Iris pigment epithelial cell (primary cell): ENCODE measurements around the gene RNASE9.
"Not testable (repeated sequence)": the region's sequence is repeated elsewhere in the genome, so short reads cannot be mapped to it uniquely, and the experiment has no call there.

Experiments
- DNase-seq: peaks from one replicate; pipeline ENCODE4 v3.0.0-alpha.2; 2011; ENCODE audit warnings: low read depth

The RNASE9 gene

DNA sequence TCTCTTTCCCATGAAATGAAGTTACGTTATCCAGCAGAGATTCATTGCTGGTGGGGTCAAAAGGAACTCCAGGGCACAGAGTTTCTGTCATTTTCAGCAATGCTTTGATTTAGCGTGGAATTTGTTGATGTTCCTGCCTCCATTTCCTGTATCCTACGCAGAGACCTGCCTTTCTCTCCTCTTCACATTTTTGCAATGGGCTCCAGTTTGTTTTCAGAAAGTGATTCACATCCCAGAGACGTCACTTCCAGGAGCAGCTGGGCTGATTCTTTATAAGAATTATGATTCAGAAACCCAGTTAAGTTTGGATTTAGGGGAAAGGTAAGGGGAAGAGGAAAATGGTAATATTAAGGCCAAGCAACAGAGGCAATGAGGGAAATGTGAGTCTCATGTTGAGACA is 43.9 kb downstream of the RNASE9 start:
- peak; percentile 75 for DNase-seq

DNA sequence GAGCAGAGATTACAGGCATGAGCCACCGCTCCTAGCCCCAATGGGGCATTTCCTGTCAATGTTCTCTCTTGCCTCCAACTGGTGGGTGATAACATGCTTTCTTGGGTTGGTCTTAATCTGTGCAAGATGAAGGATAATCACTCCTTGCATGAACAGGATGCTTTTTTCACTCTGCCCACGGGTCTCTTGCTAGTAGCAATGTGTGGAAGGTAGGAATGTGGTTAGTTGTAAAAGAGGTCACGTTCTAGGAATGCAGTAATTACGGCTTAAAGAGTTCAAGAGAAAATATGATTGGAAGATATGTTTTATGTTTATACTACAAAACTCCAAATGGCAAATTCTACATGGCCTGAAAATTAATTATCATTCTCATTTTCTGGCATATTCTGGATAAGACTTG is 45.0 kb downstream of the RNASE9 start:
- peak; percentile 22 for DNase-seq

DNA sequence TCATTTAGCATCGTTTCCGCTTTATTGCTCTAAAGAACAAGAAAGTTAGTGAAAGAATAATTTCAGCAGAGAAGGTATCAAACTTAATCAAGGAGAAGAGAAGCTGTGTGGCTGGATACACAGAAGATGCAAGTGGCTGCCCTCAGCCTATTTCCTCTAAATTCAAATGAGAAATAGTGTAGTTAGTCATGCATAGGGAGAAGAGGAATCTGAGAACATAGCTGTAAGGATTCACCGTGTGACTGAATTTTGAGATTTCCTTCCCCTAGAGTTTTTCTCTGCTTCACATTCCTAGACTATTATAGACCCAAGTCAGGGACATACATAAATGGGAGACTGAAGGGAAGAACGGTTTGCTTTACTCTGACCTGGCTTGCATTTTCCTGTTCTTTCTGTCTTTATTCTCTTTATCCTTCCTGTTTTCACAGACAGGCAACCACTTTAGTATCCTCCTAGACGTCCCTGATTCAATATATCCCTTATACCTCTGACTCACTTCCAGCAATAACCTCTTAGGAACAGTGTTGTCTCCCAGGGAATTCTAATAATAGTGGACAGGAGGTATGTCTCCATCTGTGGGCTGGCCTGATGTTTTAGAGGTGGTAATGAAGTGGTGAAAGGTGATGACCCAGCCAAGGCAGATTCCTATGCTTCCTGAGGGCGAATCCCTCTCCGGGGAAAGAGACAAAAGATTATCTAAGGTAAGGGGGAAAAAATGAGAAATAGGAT is 48.5 kb downstream of the RNASE9 start:
- DNase-seq = no peak

DNA sequence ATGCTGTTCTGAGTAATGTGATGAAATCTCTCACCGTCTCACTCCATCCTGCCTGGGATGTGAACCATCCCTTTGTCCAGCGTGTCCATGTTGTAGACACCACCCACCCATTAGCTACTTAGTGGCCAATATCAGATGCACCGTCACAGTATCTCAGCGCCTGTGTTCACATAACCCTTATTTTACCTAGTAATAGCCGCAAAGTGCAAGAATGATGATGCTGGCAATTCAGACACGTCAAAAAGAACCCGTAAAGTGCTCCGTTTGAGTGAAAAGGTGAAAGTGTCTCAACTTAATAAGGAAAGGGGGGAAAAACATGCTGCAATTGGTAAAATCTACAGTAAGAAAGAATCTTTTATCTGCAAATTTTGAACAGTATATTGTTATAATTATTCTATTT is 52.5 kb downstream of the RNASE9 start:
- DNase-seq = no peak

DNA sequence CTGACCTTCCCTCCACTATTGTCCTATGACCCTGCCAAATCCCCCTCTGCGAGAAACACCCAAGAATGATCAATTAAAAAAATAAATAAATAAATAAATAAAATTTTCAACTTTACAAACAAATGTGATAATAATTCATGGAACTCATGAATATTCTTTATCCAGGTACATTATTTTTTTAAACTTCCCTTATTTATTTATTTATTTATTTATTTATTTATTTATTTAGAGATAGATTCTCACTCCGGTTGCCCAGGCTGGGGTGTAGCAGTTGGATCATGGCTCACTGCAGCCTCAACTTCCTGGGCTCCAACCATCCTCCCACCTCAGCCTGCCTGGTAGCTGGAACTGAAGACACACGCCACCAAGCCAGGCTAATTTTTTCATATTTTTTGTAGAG is 53.3 kb downstream of the RNASE9 start:
- DNase-seq = not testable (repeated sequence)

DNA sequence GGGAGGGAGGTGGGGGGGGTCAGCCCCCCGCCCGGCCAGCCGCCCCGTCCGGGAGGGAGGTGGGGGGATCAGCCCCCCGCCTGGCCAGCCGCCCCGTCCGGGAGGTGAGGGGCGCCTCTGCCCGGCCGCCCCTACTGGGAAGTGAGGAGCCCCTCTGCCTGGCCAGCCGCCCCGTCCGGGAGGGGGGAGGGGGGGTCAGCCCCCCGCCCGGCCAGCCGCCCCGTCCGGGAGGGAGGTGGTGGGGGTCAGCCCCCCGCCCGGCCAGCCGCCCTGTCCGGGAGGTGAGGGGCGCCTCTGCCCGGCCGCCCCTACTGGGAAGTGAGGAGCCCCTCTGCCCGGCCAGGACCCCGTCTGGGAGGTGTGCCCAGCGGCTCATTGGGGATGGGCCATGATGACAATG is 54.1 kb downstream of the RNASE9 start:
- DNase-seq = not testable (repeated sequence)

DNA sequence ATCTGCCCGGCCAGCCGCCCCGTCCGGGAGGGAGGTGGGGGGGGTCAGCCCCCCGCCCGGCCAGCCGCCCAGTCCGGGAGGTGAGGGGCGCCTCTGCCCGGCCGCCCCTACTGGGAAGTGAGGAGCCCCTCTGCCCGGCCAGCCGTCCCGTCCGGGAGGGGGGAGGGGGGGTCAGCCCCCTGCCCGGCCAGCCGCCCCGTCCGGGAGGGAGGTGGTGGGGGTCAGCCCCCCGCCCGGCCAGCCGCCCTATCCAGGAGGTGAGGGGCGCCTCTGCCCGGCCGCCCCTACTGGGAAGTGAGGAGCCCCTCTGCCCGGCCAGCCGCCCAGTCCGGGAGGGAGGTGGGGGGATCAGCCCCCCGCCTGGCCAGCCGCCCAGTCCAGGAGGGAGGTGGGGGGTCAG is 54.6 kb downstream of the RNASE9 start:
- not testable (repeated sequence) for DNase-seq
